ENCODE results near the gene F3.
"Not testable (repeated sequence)": the region's sequence is repeated elsewhere in the genome, so short reads cannot be mapped to it uniquely, and the experiment has no call there.

F3 gene

DNA sequence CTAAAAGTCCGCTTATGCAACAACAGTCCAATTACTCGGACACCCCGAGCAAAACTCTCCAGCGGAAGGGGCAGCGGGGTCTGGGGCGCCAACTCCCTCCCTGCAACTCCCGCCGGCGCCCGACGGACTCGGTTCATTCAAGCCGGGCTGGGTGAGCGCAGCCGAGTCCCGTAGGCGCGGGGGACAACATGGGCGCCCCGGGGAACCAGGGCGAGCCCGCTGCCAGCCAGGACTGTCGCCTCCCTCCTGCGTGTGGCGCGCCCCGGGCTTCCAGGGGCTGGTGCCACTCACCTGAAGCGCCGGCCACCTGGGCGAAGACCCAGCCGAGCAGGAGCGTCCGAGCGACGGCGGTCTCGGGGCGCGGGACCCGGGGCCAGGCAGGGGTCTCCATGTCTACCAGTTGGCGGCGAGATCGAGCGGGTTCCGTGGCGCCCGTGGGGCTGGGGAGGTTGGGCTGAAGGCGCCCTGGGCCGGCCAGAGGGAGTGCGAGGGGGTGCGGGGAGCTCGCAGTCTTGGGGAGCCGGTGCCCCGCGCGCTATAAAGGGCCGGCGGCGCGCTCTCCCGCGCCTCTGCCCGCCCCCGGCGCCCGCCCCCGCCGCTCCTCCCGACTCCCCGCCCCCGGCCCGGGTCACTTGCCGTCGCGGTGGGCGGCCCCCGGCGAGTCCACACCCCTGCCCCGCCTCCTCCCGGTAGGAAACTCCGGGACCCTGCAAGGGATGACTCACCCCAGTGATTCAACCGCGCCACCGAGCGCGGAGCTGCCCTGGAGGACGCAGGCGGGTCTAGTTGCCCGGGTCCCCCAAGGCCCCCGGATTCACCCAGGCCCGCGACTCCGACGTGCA lies at the start of gene F3:
Gene F3 (minus strand): TSS at position 514 of the 842 bp plus-strand sequence. CDS start 123 bp downstream, at position 391.
- peak; percentile 54 to 81 for DNase-seq

DNA sequence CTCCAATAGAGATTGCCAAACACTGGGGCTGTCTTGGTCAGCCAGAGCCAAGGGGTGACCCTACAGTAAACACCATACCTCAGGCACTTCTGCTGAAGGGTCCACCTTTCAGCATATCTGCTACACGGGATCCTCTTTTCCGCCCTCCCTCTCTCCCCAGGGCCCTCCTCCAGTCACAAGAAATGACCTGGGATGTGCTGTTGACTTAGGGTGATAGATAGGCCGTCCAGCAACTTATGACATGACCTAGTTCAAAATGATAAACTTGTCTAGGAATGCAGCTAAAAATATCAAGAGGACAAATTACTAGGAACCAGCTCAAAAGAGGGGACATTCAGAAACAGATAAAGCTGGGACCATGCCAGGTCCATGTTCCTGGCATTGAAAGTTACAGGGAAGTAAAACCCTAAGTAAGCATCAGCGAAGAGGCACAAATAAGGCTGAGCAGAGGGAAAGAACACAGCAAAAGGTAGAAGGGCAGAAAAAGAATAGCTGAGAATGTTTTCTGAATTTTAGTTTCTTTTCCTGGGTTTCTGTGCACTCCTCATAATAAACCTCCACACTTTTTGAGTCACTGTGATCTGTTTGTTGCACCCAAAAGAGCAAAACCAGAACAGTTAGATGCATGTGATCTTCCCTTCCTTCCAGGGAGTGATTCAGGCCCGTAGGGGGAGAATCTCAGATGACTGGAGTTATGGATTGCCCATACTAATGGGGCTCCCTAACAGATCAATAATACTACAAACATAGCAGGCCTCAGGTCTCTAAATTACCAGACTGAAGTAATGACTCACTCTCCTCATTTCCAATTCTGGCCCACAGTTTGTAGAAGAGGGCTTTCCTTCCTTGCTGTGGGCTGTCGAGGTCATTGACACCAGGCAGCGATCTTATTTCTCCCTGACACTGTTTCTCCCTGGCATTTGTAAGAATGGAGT lies 48.9 kb upstream of the F3 start:
- DNase-seq: no peak

DNA sequence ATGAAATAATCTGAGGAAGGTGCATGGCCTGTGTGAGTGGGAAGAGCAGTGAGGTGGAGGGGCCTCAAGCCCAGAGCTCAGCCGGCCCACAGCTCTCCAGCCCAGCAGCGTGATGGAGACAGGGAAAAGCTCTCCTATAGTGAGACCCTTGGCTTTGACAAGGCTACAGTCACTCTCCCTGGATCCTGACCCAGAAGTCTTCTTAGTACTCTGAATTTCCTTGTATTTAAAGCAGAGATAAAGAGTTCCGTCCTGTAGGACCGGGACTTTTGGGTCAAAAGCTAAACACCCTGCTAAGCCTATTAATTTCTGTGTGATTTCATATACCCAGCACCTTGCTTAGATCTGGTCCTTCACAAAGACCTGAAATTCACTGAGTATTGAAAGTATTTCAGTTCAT lies 48.2 kb upstream of the F3 start:
- no peak for DNase-seq

DNA sequence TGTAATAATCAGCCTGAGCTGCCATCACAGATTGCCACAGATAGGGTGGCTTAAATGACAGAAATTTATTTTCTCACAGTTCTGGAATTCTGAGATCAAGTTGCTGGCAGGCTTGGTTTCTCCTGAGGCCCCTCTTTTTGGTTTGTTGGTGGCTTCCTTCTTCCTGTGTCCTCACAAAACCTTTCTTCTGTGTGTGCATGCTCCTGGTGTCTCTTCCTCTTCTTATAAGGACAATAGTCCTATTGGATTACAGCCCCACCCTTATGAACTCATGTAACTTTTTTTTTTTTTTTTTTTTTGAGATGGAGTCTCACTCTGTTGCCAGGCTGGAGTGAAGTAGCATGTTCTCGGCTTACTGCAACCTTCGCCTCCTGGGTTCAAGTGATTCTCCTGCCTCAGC lies 41.0 kb upstream of the F3 start:
- DNase-seq: no peak

DNA sequence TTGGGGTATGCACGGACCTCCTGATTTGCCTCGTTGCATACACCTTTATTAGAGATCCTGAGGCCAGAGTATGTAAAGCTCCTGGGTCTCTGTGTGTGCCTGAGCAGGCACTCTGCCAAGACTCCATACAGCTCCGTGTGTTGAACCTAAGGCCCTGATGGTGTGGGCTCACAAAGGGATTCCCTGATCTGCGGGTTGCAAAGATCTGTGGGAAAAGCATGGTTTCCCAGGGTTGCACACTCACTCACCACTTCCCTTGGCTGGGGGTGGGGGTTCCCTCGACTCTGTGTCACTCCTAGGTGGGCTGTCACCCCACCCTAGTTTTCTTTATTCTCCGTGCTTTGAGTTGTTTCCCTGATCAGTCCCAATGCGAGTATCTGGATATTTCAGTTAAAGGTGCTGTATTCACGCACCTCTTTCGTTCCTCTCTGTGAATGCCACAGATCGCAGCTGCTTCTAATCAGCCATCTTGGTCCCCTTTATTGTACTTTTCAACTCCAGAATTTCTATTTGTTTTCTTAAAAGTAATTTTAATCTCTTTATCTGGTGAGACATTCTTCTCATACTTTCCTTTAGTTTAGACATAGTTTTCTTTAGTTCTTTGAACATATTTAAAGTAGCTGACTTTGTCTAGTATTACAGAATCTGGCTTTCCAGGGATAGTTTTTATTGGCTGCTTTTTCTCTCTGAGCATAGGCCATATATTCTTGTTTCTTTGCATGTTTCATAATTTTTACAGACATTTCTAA lies 39.0 kb upstream of the F3 start:
- DNase-seq: no peak

DNA sequence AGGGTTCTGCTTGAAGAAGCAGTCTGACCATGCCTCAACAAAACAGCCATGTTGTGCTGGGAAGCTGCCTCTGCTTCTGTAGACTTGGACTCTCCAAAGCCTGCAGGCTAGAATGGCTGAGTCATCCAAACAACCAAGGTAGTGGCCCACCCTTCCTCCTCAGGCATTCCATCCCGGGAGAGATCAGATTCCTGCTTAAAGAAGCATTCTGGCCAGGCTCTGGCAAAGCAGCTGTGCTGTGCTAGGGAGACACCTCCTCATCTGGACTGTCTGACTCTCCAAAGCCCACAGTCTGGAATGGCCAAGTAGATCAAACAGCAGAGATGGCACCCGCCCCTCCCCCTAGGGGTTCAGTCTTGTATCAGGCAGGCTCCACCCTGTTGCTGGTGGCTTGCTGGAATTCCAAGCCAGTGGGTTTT lies 38.3 kb upstream of the F3 start:
- no peak for DNase-seq

DNA sequence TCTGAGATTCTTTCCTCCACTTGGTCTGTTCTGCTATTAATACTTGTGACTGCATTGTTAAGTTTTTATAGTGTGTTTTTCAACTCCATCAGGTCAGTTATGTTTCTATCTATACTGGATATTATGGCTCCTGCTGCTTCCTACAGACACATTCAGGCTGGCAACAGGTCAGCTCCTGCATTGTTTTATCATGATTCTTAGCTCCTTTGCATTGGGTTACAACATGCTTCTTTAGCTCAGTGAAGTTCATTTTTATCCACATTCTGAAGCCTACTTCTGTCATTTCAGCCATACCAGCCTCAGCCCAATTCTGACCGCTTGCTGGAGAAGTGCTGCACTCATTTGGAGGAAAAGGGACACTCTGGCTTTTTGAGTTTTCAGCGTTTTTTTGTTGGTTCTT lies 37.3 kb upstream of the F3 start:
- no peak for DNase-seq

DNA sequence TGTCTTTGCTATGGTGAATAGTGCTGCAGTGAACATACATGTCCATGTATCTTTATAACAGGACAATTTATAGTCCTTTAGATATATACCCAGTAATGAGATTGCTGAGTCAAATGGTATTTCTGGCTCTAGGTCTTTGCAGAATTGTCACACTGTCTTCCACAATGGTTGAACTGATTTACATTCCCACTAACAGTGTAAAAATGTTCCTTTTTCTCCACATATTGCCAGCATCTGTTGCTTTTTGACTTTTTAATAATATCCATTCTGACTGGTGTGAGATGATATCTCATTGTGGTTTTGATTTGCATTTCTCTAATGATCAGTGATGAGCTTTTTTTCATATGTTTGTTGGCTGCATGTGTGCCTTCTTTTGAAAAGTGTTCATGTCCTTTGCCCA lies 32.4 kb upstream of the F3 start:
- DNase-seq: not testable (repeated sequence)

DNA sequence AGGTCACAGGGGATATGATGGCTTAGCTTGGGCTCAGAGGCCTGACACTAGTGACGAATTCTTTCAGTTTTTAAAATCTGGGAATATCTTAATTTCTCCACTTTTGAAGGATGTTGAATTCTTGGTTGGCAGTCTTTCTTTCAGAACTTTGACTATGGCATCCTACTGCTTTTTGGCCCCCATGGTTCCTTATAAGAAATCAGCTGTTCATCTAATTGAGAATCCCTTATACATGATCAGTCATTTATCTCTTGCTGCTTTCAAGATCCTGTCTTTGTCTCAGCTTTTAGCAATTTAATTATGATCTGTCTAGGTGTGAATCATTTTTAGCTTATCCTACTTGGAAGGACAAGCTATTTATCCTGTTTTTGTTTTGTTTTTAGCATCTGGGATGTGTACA lies 31.2 kb upstream of the F3 start:
- no peak for DNase-seq

DNA sequence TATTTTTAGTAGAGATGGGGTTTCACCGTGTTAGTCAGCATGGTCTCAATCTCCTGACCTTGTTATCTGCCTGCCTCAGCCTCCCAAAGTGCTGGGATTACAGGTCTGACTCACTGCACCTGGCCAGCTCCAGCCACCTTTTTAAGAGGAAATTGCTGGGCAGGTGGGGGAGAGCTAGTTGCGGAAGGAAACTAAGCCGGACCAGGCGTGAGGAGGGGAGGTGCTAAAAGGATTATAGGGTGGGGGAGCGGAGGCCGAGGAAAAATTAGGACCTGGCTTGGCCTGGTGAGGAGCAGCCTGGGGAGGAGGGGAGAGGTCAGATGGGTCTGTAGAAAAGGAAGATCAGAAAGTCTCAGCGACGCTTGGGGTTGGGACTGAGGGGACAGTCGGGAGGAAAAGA lies 29.4 kb upstream of the F3 start:
- DNase-seq: not testable (repeated sequence)

DNA sequence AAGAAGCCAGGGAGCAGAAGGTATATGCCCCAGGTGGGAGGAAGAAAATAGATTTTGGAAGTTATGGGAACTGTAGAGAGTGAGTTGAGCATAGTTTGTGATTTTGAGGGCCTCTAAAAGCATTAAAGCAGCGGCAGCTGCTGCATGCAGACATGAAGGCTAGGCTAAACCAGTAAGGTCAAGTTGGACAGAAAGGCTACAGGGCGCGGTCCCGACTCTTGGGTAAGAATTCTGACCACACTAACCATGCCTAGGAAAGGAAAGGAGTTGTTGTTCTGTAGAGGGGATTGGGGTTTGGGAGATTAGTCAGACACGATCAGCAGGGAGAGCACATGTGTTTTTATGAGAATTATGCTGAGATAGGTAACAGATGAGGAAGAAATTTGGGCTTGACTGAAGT lies 27.2 kb upstream of the F3 start:
- not testable (repeated sequence) for DNase-seq

DNA sequence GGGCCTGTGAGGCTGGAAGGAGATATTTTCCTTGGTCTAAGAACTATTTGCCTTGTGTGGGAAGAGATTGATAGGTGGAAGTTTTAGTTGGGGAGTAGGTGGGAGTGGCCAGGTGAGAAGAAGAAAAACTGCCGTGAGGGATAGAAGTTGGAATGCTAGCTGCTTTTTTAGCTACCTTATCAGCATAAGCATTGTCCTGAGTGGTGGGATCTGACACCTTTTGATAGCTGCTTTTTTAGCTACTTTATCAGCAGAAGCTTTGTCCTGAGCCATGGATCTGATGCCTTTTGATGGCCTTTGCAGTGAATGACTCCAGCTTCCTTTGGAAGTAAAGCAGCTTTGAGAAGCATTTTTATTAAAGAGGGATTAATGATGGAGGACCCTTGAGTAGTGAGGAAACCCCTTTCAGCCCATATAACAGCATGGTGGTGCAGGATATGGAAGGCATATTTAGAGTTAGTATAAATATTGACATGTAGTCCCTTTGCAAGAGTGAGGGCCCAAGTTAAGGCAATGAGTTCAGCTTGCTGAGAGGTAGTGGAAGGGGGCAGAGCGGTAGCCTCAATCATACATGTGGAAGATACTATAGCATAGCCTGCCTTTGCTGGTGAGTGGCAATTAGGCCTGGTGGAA lies 26.5 kb upstream of the F3 start:
- not testable (repeated sequence) for DNase-seq

DNA sequence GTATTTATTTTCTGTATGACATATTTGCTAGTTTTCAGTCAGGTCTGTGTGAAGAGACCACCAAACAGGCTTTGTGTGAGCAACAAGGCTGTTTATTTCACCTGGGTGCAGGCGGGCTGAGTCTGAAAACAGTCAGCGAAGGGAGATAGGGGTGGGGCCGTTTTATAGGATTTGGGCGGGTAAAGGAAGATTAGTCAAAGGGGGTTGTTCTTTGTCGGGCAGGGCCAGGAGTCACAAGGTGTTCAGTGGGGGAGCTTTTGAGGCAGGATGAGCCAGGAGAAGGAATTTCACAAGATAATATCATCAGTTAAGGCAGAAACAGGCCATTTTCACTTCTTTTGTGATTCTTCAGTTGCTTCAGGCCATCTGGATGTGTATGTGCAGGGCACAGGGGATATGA lies 24.9 kb upstream of the F3 start:
- DNase-seq: not testable (repeated sequence)

DNA sequence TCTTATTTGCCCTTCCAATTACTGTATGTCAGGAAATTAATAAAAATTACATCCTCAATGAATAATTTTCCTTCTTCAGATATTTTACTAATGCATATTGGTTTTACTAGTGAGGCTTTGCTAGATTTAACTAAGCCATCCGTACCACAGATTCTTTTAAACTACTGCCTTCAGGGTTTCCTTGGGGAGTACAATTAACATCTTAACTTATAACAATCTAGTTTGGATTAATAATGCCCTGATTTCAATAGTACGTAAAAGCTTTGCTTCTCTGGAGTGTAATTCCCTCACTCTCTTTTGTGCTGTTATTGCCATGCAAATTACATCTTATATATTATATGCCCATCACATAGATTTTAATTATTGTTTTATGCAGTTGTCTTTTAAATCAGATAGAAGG lies 24.3 kb upstream of the F3 start:
- DNase-seq: no peak

DNA sequence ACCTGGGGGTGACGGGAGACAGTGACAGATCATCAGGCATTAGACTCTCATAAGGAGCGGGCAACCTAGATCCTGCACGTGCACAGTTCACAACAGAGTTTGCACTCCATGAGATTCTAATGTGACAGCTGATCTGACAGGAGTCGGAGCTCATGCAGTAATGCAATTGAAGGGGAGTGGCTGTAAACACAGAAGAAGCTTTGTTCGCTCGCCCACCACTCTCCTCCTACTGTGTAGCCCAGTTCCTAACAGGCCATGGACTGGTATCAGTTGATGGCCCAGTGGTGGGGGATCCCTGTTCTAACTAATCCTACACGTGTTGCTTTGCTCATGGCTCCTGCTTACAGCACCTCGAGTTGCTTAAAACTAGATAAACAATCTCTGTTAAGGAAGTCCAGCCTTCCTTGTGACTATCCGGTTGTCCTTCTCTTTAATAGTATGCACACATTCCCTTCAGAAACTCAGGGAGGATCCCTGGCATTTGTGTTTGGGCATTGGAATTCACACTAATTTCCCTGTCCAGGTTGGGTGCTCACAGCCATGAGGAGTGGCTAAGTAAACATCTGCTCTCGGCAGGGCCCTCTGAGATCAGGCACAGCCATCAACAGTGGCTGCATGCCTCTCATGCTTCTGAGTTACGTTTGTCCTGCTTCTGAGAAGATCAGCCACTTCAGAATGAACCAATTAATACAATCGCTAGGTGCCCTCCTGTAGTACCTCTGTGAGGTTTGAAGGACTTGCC lies 21.1 kb upstream of the F3 start:
- no peak for DNase-seq

DNA sequence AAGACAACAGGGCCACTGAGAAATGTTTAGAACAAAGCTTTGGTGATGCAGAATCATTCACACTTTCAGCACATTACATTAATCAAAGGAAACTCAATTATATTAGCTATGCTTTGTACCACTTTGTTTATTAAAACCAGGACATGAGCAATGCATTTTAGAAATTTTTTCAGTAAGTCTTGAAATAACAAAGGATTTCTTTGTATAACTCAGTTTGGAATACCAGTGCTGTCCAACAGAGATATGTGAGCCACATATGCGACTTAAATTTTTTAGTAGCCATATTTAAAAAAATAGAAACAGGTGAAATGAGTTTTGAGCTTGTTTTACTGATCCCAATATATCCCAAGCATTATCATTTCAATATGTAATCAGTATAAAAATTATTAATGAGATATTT lies 18.8 kb upstream of the F3 start:
- no peak for DNase-seq

DNA sequence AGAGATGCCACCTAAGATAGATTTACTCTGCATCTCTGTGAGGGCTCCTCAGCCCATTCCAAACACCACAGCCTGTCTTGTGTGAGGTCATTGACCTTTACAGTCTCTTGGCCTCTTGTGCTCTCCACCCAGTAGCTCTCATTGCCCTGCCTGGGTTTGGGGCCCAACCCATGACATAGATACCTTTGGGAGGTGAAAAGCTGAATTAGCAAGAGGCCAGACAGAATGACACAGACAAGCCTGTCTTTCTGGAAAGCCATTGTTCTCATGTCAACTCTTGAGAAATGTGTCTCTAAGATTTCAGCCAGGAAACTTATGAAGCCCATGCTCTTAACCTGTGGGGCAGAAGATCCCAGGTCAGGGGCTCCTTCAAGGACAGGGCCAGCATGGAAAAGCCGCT lies 18.4 kb upstream of the F3 start:
- no peak for DNase-seq

DNA sequence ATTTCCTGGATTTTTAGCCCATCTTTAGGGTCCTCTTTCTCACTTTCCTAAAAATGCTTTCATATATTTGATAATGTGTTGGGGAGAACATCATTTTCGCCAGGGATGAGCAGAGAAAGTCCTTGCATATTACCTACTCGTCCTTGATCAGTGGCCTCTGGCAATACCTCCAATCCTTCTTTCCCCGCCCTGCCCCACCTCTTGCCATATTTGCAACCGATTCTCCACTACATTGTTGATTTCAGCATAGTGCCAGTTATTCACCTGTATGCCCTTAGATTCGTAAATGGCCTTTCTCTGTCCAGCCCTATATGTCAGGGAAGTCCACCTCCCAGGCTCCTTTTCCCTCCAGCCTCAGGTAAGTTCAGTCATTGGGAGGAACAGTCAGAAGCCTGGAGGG lies 13.5 kb upstream of the F3 start:
- no peak for DNase-seq

DNA sequence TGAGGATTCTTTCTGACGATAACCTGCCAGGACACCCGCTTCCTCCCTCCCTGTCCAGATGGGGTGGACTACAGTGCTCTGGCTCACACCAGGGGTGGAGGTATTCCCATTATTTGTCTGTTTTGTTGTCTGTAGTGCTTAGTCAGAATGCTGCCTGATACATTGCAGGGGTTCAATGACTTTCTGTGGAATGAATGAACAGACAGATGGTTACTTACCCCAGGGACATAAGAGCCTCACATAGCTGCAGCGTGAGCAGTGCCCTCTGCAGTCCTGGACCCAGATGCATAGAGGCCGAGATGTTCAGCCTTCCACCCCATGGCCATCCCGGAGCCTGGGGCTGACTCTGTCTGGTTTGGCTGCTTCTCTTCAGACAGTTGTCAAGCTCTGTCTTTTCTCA lies 13.0 kb upstream of the F3 start:
- DNase-seq: no peak

DNA sequence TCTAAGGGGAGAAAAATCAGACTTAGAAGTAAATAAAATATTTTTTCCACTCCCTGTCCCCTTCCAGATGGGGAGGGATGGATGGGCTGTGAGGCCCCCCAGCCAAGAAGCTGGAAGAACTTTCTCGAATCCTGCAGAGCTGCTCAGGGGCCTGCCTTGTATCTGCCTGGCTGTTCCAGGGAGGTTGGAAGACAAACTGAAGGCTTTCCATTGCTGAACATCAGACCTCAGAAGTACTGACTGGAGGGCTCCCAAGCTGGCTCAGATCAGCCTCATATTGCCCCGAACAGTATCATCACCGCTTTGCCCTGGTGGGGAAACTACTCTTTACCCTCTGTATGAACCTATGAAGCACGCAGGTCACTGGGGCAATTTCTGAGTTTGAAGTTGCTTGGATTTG lies 12.4 kb upstream of the F3 start:
- DNase-seq: no peak

DNA sequence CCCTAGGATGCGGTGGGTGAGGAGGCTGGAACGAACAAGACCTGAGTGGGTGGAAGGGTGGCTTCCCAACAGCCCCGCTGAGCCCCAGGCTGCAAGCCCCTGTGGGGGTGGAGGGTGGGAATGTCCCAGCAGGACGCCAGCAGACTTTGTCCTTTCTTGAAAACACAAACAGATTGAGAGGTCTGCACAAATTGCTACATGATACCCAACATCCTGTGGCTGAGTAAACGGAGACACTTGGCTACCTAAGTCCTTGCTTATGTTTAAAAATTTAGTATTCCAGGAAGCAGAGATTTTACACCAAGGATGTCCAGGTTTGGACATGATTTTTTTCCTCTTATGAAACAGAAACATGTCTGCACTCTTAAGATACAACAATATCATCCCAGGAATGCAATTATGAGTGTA lies 11.8 kb upstream of the F3 start:
- no peak for DNase-seq

DNA sequence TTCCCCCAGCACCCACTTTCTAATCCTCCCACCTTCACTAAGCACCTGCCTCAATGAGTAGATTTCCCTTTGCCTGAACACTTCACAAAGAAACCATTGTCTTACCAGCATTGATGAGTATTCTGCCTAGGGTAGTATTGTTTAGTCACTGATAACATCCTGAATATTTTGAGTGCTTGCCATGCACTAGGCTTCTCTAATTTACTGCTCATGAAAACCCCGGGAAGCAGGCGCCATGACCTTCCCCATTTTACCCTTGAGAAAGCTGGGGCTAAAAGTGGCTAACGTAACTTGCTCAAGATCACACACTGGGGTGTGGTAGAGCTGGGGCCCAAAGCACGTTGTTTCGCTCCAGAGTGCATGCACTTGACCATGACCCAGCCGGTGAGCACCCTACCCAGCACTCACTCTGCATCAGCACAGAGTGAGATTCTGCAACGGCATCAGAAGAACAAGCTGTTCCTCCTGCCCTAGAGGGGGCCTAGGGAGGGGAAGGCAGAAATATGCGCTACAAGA lies 10.6 kb upstream of the F3 start:
- no peak for DNase-seq
